HepG2 (cell line): ENCODE results near the gene RNASE9. TPM values are rescaled to one million over a fixed set of nuclear protein-coding genes. Genes with fewer than 3 reads are reported as not detected.

Experiments used
- ATAC-seq: fragments of 200-7000 bp; cut with Tn5 transposase; 3 replicates; pipeline ENCODE4 v1.9.1; 2020; ENCODE audit warnings: mild to moderate bottlenecking, moderate library complexity
- BruUV-seq: library from RNA; stranded (reverse); fragments of 400-500 nt; replicated peaks from 2 replicates; lab custom pipeline; 2021; lab: Mats Ljungman, UMichigan
- CTCF ChIA-PET: fragments of 300-600 bp; formaldehyde crosslinking; extraction: SDS; loops from one replicate; lab custom pipeline; 2021; ENCODE audit warnings: low total read pairs, inconsistent platforms, low intra/inter-chr PET ratio; lab: Yijun Ruan, JAX
- POLR2A ChIA-PET: fragments of 350-600 bp; sonication (Branson Sonifier 250); formaldehyde crosslinking; loops from one replicate; lab custom pipeline; 2020; ENCODE audit warnings: antibody characterized with exemption, inconsistent platforms; lab: Yijun Ruan, JAX
- DNase-seq: peaks from one replicate; pipeline ENCODE4 v3.0.0-alpha.2; 2015; ENCODE audit warnings: low spot score
- FAIRE-seq: peaks from 3 replicates; lab custom pipeline; 2011; peaks lifted over from hg19 to GRCh38; lab: Jason Lieb, UNC
- H2AFZ ChIP-seq: one replicate; pipeline ENCODE4 v1.6.1; 2011; ENCODE audit warnings: low read length, inconsistent platforms
- H3K27ac ChIP-seq: fragments of 300-600 bp; 3 replicates; pipeline ENCODE4 v1.8.0; 2011; ENCODE audit warnings: mixed run types, mild to moderate bottlenecking, mixed read lengths, low read length, inconsistent platforms; ENCODE audit not compliant: insufficient read depth; ENCODE audit errors: extremely low read length
- H3K27me3 ChIP-seq, 2 experiments: fragments of 200-600 bp in 1 of 2; 2 replicates in 1 of 2; 3 replicates in 1 of 2; pipeline versions ENCODE4 v1.6.0 to v1.8.0; 2011; ENCODE audit warnings: low read length in 2 of 2, mild to moderate bottlenecking in 2 of 2, moderate library complexity in 2 of 2, inconsistent platforms in 1 of 2; ENCODE audit not compliant: insufficient read depth in 2 of 2, control insufficient read depth in 1 of 2
- H3K36me3 ChIP-seq, 2 experiments: fragments of 200-600 bp in 1 of 2; replicated peaks in 1 of 2; 2 replicates in 1 of 2; 3 replicates in 1 of 2; pipeline versions ENCODE4 v1.5.1 to v1.8.0; 2011; ENCODE audit warnings: low read length in 2 of 2, inconsistent platforms in 1 of 2; ENCODE audit not compliant: insufficient read depth in 2 of 2, control insufficient read depth in 1 of 2
- H3K4me1 ChIP-seq: 2 replicates; pipeline ENCODE4 v1.5.1; 2012; ENCODE audit warnings: low read length, inconsistent platforms; ENCODE audit not compliant: insufficient read depth
- H3K4me2 ChIP-seq: 2 replicates; pipeline ENCODE4 v1.6.0; 2011; ENCODE audit warnings: low read depth, low read length, inconsistent platforms
- H3K4me3 ChIP-seq, 3 experiments: fragments of 200-600 bp in 1 of 3; sonication (generic), shearing (Covaris generic) in 1 of 3; replicated peaks in 1 of 3; 2 replicates each; pipeline ENCODE4 v1.5.1; 2011 to 2016; ENCODE audit warnings: low read length in 3 of 3, inconsistent platforms in 2 of 3, low read depth in 2 of 3, mild to moderate bottlenecking in 2 of 3, control low read depth in 1 of 3, mixed read lengths in 1 of 3; ENCODE audit not compliant: insufficient read depth in 1 of 3
- H3K79me2 ChIP-seq: one replicate; pipeline ENCODE4 v1.6.1; 2011; ENCODE audit warnings: low read length, inconsistent platforms; ENCODE audit not compliant: insufficient read depth
- H3K9ac ChIP-seq: 2 replicates; pipeline ENCODE4 v1.6.0; 2011; ENCODE audit warnings: mild to moderate bottlenecking, low read depth, low read length, inconsistent platforms; ENCODE audit not compliant: insufficient read depth
- H3K9me3 ChIP-seq: 2 replicates; pipeline ENCODE4 v1.5.1; 2012; ENCODE audit warnings: mild to moderate bottlenecking, low read length
- H4K20me1 ChIP-seq: 2 replicates; pipeline ENCODE4 v1.6.0; 2011; ENCODE audit warnings: inconsistent platforms, mild to moderate bottlenecking, low read length, moderate library complexity; ENCODE audit not compliant: insufficient read depth
- DNMT3B ChIP-seq: conservative IDR thresholded peaks from 2 replicates; pipeline ENCODE4 v1.6.1; 2016; ENCODE audit warnings: missing biosample characterization, control low read depth
- GPBP1L1 ChIP-seq: sonication (generic); formaldehyde crosslinking; IDR thresholded peaks from 2 replicates; pipeline ENCODE4 v1.5.0; 2020; ENCODE audit warnings: mild to moderate bottlenecking, missing genetic modification reagents
- HBP1 ChIP-seq: IDR thresholded peaks from 2 replicates; pipeline ENCODE4 v1.6.1; 2016; ENCODE audit warnings: low read depth, control low read depth
- KLF6 ChIP-seq: IDR thresholded peaks from 2 replicates; pipeline ENCODE4 v1.8.0; 2016; ENCODE audit warnings: missing biosample characterization, missing genetic modification reagents
- MEIS2 ChIP-seq: sonication (generic); formaldehyde crosslinking; IDR thresholded peaks from 2 replicates; pipeline ENCODE4 v1.9.0; 2021; ENCODE audit warnings: mild to moderate bottlenecking, missing genetic modification reagents
- PBX2 ChIP-seq: IDR thresholded peaks from 2 replicates; pipeline ENCODE4 v1.6.1; 2016; ENCODE audit warnings: control low read depth
- PLRG1 ChIP-seq: fragments of 450-650 bp; conservative IDR thresholded peaks from 2 replicates; pipeline ENCODE4 v1.6.1; 2016
- STAT5B ChIP-seq: sonication (generic); formaldehyde crosslinking; IDR thresholded peaks from 2 replicates; pipeline ENCODE4 v1.4.0; 2020; ENCODE audit warnings: missing genetic modification reagents
- TFDP2 ChIP-seq: sonication (generic); formaldehyde crosslinking; IDR thresholded peaks from 2 replicates; pipeline ENCODE4 v1.4.0; 2020; ENCODE audit warnings: missing genetic modification reagents
- THAP11 ChIP-seq: IDR thresholded peaks from 2 replicates; pipeline ENCODE4 v1.6.1; 2016; ENCODE audit warnings: missing biosample characterization, missing genetic modification reagents
- ZNF407 ChIP-seq: sonication (generic); formaldehyde crosslinking; IDR thresholded peaks from one replicate; pipeline ENCODE4 v1.5.1; 2020; ENCODE audit warnings: mild to moderate bottlenecking, missing genetic modification reagents; ENCODE audit errors: not compliant biosample characterization
- ZNF660 ChIP-seq: sonication (generic); formaldehyde crosslinking; IDR thresholded peaks from 2 replicates; pipeline ENCODE4 v1.5.1; 2020; ENCODE audit warnings: mild to moderate bottlenecking, low read depth, missing genetic modification reagents, borderline replicate concordance
- WGBS: methylation state at CpG from one replicate; pipeline ENCODE4 v1.1.6; 2017; ENCODE audit warnings: low lambda C conversion rate; 5-methylcytosine and 5-hydroxymethylcytosine counted together
- in situ Hi-C: cut with HindIII; loops from 2 replicates; pipeline ENCODE4 v1.10.0; 2017; ENCODE audit warnings: low pct_unique_long_range_greater_than_20kb; ENCODE audit not compliant: extremely low pct_ligation_motif_present
- intact Hi-C: fragments of 100-400 bp; cut with micrococcal nuclease; formaldehyde crosslinking; loops from one replicate; pipeline ENCODE4 v1.10.0; 2022; ENCODE audit not compliant: unreplicated experiment
- polyA plus RNA-seq, 8 experiments: library from polyadenylated mRNA; depleted of rRNA in 3 of 8; stranded (reverse) in 7 of 8; unstranded in 1 of 8; fragments of >200 nt; fragmentation: Illumina TruSeq in 4 of 8; extraction: Trizol in 4 of 8; gene quantifications; 2 replicates each; pipeline versions ENCODE4 v1.2.1 to v1.2.3, GENCODE V29; 2011 to 2016; ENCODE audit warnings: low read depth in 4 of 8, missing spikeins in 1 of 8, mixed read lengths in 1 of 8; ENCODE audit not compliant: insufficient read depth in 1 of 8
- total RNA-seq, 5 experiments: library from RNA; depleted of rRNA; stranded (reverse); fragments of >200 nt; fragmentation: Illumina TruSeq; extraction: Trizol; gene quantifications; 2 replicates each; pipeline ENCODE4 v1.2.3, GENCODE V29; 2016; ENCODE audit warnings: low read depth in 1 of 5

Gene RNASE9
- total and polyA plus RNA-seq, 2 of the 13 experiments (the other 11 are each of a cell fraction or from before 2014, with no cell fraction given) = not detected

GRCh38 chr14:20555845-20556244 is 5.0 kb downstream of the RNASE9 start:
- Histone ChIP-seq H3K4me2 (no peak overlapping the region), H3K79me2 (no peaks in the 10 kb centered on the region), H3K4me3 (no peak overlapping the region), H3K9me3 (no peaks in the 10 kb centered on the region), H3K4me1 (no peaks in the 10 kb centered on the region), H3K27ac (no peak overlapping the region), H3K27me3 (no peaks in the 10 kb centered on the region; a peak in 1 of 5 replicates), H3K36me3 (no peaks in the 10 kb centered on the region), H2AFZ (no peak overlapping the region), H3K9ac (no peak overlapping the region), H4K20me1 (no peaks in the 10 kb centered on the region)
- intact Hi-C loops = no loop called here
- 45% methylated on average over 3 of the region's 3 CpGs for WGBS
- FAIRE-seq (no peak), ATAC-seq (no peak), DNase-seq (no peak)
- ChIA-PET CTCF (no interaction called here), POLR2A (no interaction called here)
- no TSS peak for BruUV-seq
- in situ Hi-C loops = no loop called here
- TF ChIP-seq GPBP1L1 (CRISPR knock-in tag) = no peak
- no peak for TF ChIP-seq STAT5B (CRISPR knock-in tag)
- no peak for TF ChIP-seq DNMT3B
- TF ChIP-seq THAP11 = no peak
- no peak for TF ChIP-seq HBP1 (CRISPR knock-in tag)
- TF ChIP-seq KLF6 (CRISPR knock-in tag) = no peak
- no peak for TF ChIP-seq ZNF407
- no peak for TF ChIP-seq PLRG1
- no peak for TF ChIP-seq ZNF660 (CRISPR knock-in tag)
- TF ChIP-seq PBX2 (CRISPR knock-in tag) = no peak
- TF ChIP-seq MEIS2 = no peak
- no peak for TF ChIP-seq TFDP2
